Erythroblast (primary cell): ENCODE data around the gene PARP11.

Experiments
- GATA1 ChIP-seq: IDR thresholded peaks from 2 replicates; pipeline ENCODE4 v1.6.1; 2011; ENCODE audit warnings: low read depth, mild to moderate bottlenecking, control low read depth, low read length, moderate library complexity
- POLR2A ChIP-seq: IDR thresholded peaks from 2 replicates; pipeline ENCODE4 v1.6.1; 2011; ENCODE audit warnings: mild to moderate bottlenecking, low read length

DNA sequence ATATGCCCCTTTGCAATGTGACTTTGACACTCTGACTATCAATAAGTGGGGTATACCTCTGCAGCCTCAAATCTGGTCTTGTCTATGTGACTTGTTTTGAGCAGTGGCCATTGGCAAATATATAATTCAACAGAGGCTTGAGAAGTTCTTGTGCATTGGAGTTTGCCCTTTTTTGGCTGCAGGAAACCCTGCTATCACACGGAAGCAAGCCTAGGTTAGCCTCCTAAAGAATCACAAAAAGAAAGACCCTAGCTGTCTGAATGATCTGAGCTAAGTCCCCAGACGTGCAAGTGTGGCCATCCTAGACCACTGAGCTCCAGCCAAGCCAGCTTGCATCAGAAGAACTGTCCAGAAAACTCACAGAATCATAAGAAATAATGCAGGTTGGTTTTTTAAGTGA lies 31.8 kb upstream of the PARP11 start:
- TF ChIP-seq POLR2A = no peak
- TF ChIP-seq GATA1 = no peak
